Astrocyte of the spinal cord (primary cell): Measurements from ENCODE around the gene MEGF6.

ENCODE experiments used
- DNase-seq: peaks from one replicate; pipeline ENCODE4 v3.0.0; 2011; ENCODE audit warnings: low read depth, low spot score
- H3K4me3 ChIP-seq: 2 replicates; pipeline ENCODE4 v1.5.1; 2011; ENCODE audit warnings: low read depth, mild to moderate bottlenecking, low read length, moderate library complexity
- CTCF ChIP-seq: IDR thresholded peaks from 2 replicates; pipeline ENCODE4 v1.5.1; 2012; ENCODE audit warnings: low read depth, mild to moderate bottlenecking, low read length, inconsistent platforms
- in situ Hi-C: cut with HindIII; loops from 2 replicates; pipeline ENCODE4 v1.10.0; 2017; ENCODE audit warnings: low sequenced_read_pairs

The MEGF6 gene

DNA sequence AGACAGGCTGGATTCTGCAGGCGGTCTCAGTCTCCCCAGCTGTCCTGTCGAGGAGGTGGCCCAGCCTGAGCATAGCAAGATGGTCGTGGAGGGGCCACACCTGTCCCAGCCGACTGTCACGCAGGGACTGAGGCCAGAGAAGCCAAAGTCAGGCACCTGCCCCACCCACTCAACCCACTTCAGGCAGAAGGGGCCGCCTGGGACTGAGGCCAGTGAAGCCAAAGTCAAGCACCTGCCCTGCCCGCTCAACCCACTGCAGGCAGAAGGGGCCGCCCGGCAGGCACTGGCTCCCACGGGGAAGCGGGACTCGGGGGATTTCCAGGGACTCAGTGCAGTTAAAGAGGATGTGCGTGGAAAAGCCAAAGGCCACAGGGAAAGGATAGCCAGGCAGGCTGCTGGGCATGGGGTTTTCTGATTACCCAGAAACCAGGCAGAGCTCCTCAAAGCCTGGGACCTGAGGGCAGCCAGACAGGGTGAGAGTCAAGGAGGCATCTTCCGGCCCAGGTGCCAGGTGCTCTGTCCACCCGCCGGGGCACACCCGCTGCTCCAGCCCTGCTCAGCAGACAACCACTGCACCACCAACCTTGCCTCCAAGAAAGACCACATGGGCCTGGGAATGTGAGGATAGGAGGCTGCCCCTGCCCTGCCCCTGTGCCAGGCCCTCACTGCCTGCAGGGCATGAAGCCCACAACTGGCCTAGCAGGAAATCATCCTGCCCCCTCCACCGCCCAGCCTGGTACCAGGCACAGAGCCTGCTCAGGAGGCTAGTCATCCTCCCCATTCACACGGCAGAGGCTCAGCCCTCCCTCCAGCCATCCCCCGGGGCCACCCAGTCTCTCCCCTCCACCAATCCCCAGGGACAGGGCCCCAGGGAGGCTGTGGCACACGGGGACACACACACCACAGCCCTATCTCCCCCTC, 41.0 kb downstream of the MEGF6 start:
- in situ Hi-C loops: no loop called here
- TF ChIP-seq CTCF: no peak
- DNase-seq: no peak
- H3K4me3 ChIP-seq: no peak overlapping the region

GRCh38 chr1:3569436-3569835, 41.9 kb downstream of the MEGF6 start:
- in situ Hi-C loops: no loop called here
- H3K4me3 ChIP-seq: no peak overlapping the region
- DNase-seq: no peak
- no peak for TF ChIP-seq CTCF

- no peak for DNase-seq
- TF ChIP-seq CTCF: no peak
- no peak overlapping the region for H3K4me3 ChIP-seq
- in situ Hi-C loops: no loop called here
Measured at GRCh38 chr1:3568815-3569435, 42.4 kb downstream of the MEGF6 start.

- TF ChIP-seq CTCF: no peak
- DNase-seq: no peak
- in situ Hi-C loops: no loop called here
- no peak overlapping the region for H3K4me3 ChIP-seq
Measured at GRCh38 chr1:3566951-3567804, 44.1 kb downstream of the MEGF6 start.

DNA sequence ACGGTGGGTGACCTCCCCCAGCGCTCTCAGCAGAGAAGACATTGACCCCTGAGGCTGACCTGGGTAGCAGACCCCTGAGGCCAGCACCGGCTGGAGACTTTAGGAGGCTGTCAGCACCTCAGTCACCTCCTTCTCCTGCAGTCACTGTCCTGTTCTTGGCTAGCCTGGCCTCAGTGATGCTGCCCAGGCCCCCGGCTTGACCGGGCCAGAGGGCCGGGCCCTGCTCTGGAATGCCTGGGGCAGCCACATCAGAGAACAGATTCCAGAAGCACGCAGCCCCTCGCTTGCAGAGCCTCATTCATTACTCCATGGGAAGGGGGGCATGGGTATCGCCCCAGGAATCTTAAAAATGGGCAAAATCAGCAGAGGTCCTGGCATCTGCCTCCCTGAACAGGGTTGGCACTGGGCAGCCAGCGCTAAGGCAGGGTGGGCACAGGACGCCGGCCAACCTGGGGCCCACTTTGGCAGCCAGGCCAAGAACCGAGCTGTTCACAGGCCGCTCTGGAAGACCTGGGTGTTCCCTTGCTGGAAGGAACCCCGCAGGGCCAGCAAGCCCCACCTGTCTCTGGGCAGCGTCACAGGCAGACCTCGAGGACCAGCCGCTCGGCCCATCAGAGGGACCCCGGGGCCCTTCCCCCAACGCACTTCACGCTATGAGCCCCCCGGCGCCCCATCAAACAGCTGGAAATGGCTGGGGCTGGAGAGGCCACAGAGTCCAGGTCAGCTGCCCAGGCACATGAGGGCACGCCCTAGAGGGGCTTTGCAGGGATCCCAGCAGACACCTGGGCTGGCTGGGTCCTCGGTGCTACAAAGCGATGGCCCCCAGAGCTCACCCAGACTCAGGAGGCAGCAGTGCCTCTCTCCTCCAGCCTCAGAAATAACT, 45.1 kb downstream of the MEGF6 start:
- DNase-seq: no peak
- in situ Hi-C loops: no loop called here
- no peak for TF ChIP-seq CTCF
- H3K4me3 ChIP-seq: no peak overlapping the region
